HEK293 (cell line): Measurements from ENCODE around the gene TEAD1.

Experiments
- BCL11A ChIP-seq: fragments of 450-650 bp; formaldehyde crosslinking; IDR thresholded peaks from 2 replicates; pipeline ENCODE4 v1.5.1; 2016; ENCODE audit warnings: low read depth, missing biosample characterization, missing genetic modification characterization
- CTCF ChIP-seq: fragments of 450-650 bp; formaldehyde crosslinking; IDR thresholded peaks from 2 replicates; pipeline ENCODE4 v1.5.1; 2016; ENCODE audit warnings: missing biosample characterization, missing genetic modification characterization
- ELK4 ChIP-seq: IDR thresholded peaks from 2 replicates; pipeline ENCODE4 v1.6.1; 2011; ENCODE audit warnings: mild to moderate bottlenecking, low read depth, low read length, borderline replicate concordance
- MEIS1 ChIP-seq: sonication (generic); formaldehyde crosslinking; IDR thresholded peaks from 2 replicates; pipeline ENCODE4 v1.8.1; 2022; ENCODE audit warnings: missing genetic modification reagents, mild to moderate bottlenecking, borderline replicate concordance
- YY1 ChIP-seq: fragments of 450-650 bp; formaldehyde crosslinking; IDR thresholded peaks from 2 replicates; pipeline ENCODE4 v1.5.1; 2018; ENCODE audit warnings: missing biosample characterization, missing genetic modification characterization
- ZNF10 ChIP-seq: fragments of 450-650 bp; formaldehyde crosslinking; IDR thresholded peaks from 2 replicates; pipeline ENCODE4 v1.5.1; 2017; ENCODE audit warnings: missing biosample characterization, missing genetic modification characterization
- ZNF174 ChIP-seq: fragments of 450-650 bp; formaldehyde crosslinking; IDR thresholded peaks from 2 replicates; pipeline ENCODE4 v1.5.0; 2017; ENCODE audit warnings: missing biosample characterization, mild to moderate bottlenecking, missing genetic modification characterization
- ZNF274 ChIP-seq, 2 experiments: fragments of 200-500 bp in 1 of 2; fragments of 450-650 bp in 1 of 2; sonication (Bioruptor generic) in 1 of 2; formaldehyde crosslinking in 1 of 2; IDR thresholded peaks; 2 replicates each; pipeline versions ENCODE4 v1.5.1 to v1.6.1; 2014 to 2016; ENCODE audit warnings: borderline replicate concordance in 1 of 2, inconsistent platforms in 1 of 2, low read length in 1 of 2, missing biosample characterization in 1 of 2, missing genetic modification characterization in 1 of 2
- ZNF510 ChIP-seq: fragments of 450-650 bp; formaldehyde crosslinking; IDR thresholded peaks from 2 replicates; pipeline ENCODE4 v1.5.1; 2018; ENCODE audit warnings: mild to moderate bottlenecking, missing genetic modification characterization, missing biosample characterization; ENCODE audit not compliant: insufficient replicate concordance
- ZNF530 ChIP-seq: fragments of 450-650 bp; formaldehyde crosslinking; IDR thresholded peaks from 2 replicates; pipeline ENCODE4 v1.5.1; 2016; ENCODE audit warnings: low read depth, missing biosample characterization, missing genetic modification characterization
- ZNF558 ChIP-seq: fragments of 450-650 bp; formaldehyde crosslinking; IDR thresholded peaks from 2 replicates; pipeline ENCODE4 v1.5.1; 2016; ENCODE audit warnings: missing biosample characterization, missing genetic modification characterization
- ZNF596 ChIP-seq: fragments of 450-650 bp; IDR thresholded peaks from 2 replicates; pipeline ENCODE4 v1.5.0; 2018; ENCODE audit warnings: missing biosample characterization, mild to moderate bottlenecking, missing genetic modification characterization, moderate library complexity
- ZNF660 ChIP-seq: fragments of 450-650 bp; IDR thresholded peaks from 2 replicates; pipeline ENCODE4 v1.5.1; 2018; ENCODE audit warnings: missing biosample characterization, mild to moderate bottlenecking, missing genetic modification characterization
- ZNF837 ChIP-seq: fragments of 450-650 bp; formaldehyde crosslinking; IDR thresholded peaks from 2 replicates; pipeline ENCODE4 v1.5.1; 2016; ENCODE audit warnings: missing biosample characterization, missing genetic modification characterization

- TF ChIP-seq CTCF (no peak), ELK4 (no peak), ZNF10 (tag by site-specific recombination) (no peak), ZNF837 (tag by site-specific recombination) (no peak), ZNF274 (IDR thresholded peaks at IDR 0.05; ENCODE audit: low read length) (no peak), ZNF274 (tag by site-specific recombination; IDR thresholded peaks at IDR 0.05; ENCODE audit: borderline replicate concordance) (no peak), BCL11A (no peak), ZNF596 (no peak), ZNF510 (tag by site-specific recombination) (no peak), ZNF660 (no peak), ZNF174 (tag by site-specific recombination) (no peak), ZNF558 (tag by site-specific recombination) (no peak), YY1 (tag by site-specific recombination) (no peak), MEIS1 (CRISPR knock-in tag) (no peak), ZNF530 (tag by site-specific recombination) (no peak)
Observed at GRCh38 chr11:12786891-12787290, 112.7 kb downstream of the TEAD1 start.
